SIG-M5 treated with dmso at 0.1 percent for 504 hours (cell line): ENCODE data around the gene CPA1.

ENCODE experiments used
- DNase-seq: peaks from one replicate; lab custom pipeline; 2025; ENCODE audit not compliant: unreplicated experiment; lab: John Stamatoyannopoulos, UW

CPA1 gene

DNA sequence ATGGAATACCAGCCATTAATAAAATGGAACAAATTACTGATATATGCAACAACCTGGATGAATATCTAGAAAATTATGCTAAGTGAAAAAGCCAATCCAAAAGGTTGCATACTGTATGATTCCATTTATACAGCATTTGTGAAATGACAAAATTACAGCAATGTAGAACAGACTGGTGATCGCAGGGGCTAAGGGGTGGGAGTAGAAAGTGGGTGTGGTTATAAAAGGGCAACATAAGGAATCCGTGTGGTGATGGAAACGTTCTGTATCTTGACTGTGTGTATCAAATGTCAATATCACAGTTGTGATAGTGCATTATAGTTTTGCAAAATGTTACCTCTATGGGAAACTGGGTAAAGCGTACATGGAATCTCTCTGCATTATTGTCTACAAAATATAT is 45.5 kb downstream of the CPA1 start:
- DNase-seq = no peak

DNA sequence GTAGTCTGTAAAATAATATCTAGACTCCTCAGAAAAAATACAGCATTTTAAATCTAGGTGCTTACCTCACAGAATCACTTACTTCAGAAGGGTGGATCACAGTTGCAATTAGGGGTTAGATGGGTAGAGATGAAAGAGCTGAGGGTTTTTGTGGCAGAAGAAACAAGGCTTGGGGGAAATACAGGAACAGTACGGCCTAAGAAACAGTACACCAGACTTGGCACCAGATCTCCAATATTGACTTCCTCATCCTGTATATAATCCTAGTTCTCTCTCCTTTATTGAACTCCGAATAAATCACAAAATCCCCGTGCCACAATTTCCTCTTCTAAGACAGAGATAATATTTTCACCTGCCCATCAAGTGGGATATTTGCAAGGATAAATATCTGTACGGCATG is 46.3 kb downstream of the CPA1 start:
- DNase-seq = no peak

- DNase-seq = no peak
These were observed 48.7 kb downstream of the CPA1 start for GRCh38 chr7:130429019-130429418.

DNA sequence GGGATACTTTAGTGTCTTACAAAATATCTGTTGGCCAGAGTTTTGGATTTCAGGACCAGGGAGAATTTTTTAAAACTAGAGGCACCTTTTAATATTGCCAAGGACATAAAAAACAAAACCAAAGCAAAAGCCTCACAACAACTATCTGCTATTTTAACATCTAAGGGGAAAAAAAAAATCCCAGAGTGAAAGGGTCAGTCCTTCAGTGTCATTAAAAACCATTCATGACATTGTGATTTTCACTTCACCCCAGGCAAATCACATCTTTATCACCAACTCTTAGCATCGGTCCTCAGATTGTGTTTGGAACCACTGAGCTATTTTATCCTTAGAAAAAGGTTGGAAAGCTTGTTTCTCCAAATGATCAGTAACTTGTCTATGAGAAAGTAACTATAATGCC is 49.8 kb downstream of the CPA1 start:
- DNase-seq = no peak

- no peak for DNase-seq
These were observed 50.8 kb downstream of the CPA1 start for GRCh38 chr7:130430841-130431666.

- DNase-seq = no peak
These were observed 52.6 kb downstream of the CPA1 start for GRCh38 chr7:130432886-130433285.

DNA sequence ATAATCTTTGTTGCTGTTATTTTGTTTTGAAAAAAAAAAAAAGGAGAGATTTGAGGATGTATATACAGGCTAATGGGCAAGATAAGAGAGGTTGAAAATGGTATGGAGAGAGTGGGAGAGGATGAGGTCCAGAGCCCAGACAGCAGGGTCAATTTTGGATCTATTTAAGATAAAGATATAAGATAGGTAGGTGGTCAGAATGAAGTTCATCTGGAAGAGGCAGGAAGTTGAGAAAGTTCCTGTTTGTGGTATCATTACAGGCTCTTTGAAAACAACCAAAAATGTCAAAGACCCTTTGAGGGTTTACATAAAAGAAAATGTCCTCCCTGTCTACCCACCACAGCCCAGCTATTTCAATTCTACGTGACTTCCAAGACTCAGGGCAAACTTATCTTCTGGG is 53.0 kb downstream of the CPA1 start:
- no peak for DNase-seq

DNA sequence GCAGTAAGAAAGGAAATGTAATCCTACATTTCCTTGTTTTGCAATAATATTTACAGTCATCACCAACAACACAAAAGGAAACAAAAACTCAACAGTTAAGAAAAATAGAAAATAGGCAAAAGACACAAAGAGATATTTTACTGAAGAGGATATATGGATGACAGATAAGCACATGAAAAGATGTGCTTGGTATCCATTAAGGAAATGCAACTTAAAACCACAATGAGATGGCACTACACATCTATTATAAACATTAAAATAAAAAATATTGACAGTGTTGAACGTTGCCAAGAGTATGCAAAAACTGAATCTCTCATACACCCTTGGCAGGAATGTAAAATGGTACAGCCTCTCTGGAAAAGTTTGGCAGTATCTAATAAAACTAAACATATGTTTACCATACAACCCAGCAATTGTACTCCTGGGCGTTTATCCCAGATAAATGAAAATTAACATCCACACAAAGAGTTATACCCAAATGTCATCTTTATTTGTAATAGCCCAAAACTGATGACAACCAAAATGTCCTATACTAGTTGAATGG is 55.1 kb downstream of the CPA1 start:
- no peak for DNase-seq

DNA sequence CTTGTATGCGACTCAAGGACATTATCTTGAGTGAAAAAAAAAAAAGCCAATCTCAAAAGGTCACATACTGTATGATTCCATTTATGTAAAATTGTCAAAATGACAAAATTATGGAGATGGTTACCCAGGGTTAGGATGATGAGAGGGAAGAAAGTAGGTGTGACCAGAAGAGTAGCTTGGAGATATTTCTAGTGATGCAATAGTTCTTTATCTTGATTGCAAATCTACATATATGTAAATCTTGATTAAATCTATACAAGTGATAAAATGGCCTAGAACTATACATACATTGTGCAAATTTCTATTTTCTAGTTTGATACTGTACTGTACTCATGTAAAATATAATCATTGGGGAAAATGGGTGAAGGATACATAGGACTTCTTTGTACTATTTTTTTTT is 56.0 kb downstream of the CPA1 start:
- no peak for DNase-seq
